Brain microvascular endothelial cell (primary cell): Measurements from ENCODE around the gene ELAC1.

Experiments
- DNase-seq: peaks from one replicate; pipeline ENCODE4 v3.0.0-alpha.2; 2020
- H3K27ac ChIP-seq: fragments of 250-450 bp; sonication (Bioruptor Pico); 2 replicates; pipeline ENCODE4 v1.5.1; 2020; ENCODE audit warnings: mild to moderate bottlenecking, moderate library complexity
- H3K27me3 ChIP-seq: fragments of 250-450 bp; sonication (Bioruptor Pico); replicated peaks from 2 replicates; pipeline ENCODE4 v1.5.1; 2020; ENCODE audit warnings: mild to moderate bottlenecking
- H3K36me3 ChIP-seq: fragments of 250-450 bp; sonication (Bioruptor Pico); replicated peaks from 2 replicates; pipeline ENCODE4 v1.5.1; 2020; ENCODE audit warnings: mild to moderate bottlenecking
- H3K4me3 ChIP-seq: 2 replicates; pipeline ENCODE4 v1.5.1; 2011; ENCODE audit warnings: low read depth, mild to moderate bottlenecking, control low read depth, low read length, moderate library complexity
- in situ Hi-C: cut with HindIII; loops from 2 replicates; pipeline ENCODE4 v1.10.0; 2017; ENCODE audit warnings: low sequenced_read_pairs, low pct_ligation_motif_present
- TF ChIP-seq, protein P1 (sequence below): IDR thresholded peaks from 2 replicates; pipeline ENCODE4 v1.5.1; 2011; ENCODE audit warnings: low read depth, mild to moderate bottlenecking, moderate library complexity, low read length, control low read depth, inconsistent platforms; ENCODE audit errors: missing control alignments

Gene ELAC1

GRCh38 chr18:51032193-51032592, 64.4 kb downstream of the ELAC1 start:
- Histone ChIP-seq H3K36me3 (no peaks in the 10 kb centered on the region), H3K27ac (no peak overlapping the region), H3K27me3 (no peaks in the 10 kb centered on the region), H3K4me3 (no peak overlapping the region)
- in situ Hi-C loops = no loop called here
- TF ChIP-seq, protein P1, sequence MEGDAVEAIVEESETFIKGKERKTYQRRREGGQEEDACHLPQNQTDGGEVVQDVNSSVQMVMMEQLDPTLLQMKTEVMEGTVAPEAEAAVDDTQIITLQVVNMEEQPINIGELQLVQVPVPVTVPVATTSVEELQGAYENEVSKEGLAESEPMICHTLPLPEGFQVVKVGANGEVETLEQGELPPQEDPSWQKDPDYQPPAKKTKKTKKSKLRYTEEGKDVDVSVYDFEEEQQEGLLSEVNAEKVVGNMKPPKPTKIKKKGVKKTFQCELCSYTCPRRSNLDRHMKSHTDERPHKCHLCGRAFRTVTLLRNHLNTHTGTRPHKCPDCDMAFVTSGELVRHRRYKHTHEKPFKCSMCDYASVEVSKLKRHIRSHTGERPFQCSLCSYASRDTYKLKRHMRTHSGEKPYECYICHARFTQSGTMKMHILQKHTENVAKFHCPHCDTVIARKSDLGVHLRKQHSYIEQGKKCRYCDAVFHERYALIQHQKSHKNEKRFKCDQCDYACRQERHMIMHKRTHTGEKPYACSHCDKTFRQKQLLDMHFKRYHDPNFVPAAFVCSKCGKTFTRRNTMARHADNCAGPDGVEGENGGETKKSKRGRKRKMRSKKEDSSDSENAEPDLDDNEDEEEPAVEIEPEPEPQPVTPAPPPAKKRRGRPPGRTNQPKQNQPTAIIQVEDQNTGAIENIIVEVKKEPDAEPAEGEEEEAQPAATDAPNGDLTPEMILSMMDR = no peak
- no peak for DNase-seq

DNA sequence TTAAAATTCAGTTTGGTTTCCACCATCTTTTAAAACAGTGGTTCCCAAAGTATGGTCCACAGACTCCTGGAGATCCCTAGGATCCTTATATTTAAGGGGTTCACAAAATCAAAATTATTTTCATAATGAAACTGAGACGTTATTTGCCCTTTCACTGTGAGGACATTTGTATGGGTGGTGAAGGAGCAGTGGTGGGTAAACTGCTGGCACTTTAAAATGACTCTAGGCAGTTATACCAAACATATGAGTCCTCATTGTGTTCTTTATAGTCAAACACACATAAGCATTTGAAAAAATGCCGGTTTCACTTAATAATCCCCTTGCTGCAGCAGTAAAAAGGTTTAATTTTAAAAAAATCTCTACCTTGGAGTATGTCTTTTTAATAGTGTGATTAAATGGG, 69.4 kb downstream of the ELAC1 start:
- no peaks in the 10 kb centered on the region for H3K27me3 ChIP-seq
- TF ChIP-seq, protein P1 = no peak
- no peak overlapping the region for H3K4me3 ChIP-seq
- in situ Hi-C loops = no loop called here
- H3K36me3 ChIP-seq = no peaks in the 10 kb centered on the region
- H3K27ac ChIP-seq = no peak overlapping the region
- no peak for DNase-seq
